Stimulated activated CD4-positive, alpha-beta T cell treated with anti-CD3 and anti-CD28 coated beads, Interleukin-1b, Interleukin-23, amount 100 ng/mL, for 24 hours (primary cell): ENCODE results near the gene PRRT1.
"Not testable (repeated sequence)": the region's sequence is repeated elsewhere in the genome, so short reads cannot be mapped to it uniquely, and the experiment has no call there.

Experiments used
- DNase-seq, 4 experiments: peaks; one replicate each; pipeline ENCODE4 v3.0.0-alpha.2; 2020; ENCODE audit warnings: low read depth in 4 of 4, low spot score in 1 of 4

PRRT1 gene

DNA sequence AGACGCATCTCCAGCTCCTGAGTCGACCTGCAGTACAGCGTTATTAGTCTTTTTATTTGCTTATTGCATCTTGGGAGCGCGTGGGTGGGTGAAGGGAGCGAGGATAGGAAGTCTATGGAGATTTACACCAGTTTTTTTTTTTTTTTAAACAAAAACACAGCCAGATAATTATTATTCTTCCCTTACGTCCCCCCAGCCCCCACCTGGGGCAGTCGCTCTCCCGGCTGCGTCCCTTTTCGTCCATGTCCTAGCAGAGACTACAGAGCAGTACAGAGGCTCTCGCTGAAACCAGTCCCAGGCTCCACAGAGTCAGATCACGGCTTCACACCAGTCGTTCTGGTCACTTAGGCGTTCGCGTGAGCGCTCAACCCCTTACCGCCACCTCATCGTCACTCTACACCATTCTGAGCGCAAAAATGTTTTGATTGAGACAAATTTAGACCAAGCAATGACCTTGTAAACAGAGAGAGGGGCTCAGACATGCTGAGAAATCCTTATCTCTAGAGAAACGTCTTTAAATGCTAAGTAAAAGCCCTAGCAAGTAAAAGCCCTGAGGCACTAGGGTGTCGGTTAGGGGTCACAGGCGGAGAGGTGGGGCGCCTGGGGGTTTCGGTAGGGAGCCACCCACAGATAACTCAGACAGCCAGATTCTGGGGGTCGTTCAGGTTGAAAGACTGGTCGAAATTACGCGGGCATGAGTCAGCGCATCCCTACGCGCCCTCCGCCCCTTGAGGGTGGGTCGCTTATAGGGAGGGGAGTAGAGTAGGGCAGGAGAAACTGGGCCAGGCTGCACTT is 1.2 kb upstream of the PRRT1 start:
- no peak for DNase-seq

DNA sequence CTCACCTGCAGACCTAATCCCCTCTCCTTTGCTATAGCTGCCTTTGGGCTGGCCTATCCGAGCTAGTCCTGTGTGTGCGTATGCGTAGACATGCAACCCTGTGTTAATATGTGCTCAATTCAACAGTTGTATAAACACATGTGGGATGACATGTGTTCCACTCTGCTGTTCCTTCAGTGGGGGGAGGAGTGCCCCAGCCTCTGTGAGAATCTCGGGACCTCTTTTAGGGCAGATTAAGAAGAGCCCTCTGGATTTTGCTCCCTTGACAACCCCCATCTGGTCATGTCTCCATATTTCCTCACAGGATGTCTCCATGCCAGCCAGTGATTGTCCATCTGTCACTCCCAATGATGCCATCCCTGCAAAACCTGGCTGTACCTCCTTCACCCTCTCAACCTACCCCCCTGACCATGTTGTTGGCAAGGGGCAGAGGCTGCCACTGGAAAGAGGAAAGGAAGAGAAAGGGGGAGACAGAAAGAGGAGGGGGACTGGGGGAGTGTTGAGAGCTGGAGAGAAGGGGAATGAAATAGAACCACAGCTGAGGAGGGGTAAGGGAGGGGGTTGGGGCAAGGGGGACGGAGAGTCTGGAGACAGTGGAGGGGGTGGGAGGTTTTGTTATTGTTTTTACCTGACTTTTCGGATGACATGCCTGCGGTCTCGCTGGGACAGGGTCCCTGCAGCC is 417 bp downstream of the PRRT1 start:
- no peak for DNase-seq

DNA sequence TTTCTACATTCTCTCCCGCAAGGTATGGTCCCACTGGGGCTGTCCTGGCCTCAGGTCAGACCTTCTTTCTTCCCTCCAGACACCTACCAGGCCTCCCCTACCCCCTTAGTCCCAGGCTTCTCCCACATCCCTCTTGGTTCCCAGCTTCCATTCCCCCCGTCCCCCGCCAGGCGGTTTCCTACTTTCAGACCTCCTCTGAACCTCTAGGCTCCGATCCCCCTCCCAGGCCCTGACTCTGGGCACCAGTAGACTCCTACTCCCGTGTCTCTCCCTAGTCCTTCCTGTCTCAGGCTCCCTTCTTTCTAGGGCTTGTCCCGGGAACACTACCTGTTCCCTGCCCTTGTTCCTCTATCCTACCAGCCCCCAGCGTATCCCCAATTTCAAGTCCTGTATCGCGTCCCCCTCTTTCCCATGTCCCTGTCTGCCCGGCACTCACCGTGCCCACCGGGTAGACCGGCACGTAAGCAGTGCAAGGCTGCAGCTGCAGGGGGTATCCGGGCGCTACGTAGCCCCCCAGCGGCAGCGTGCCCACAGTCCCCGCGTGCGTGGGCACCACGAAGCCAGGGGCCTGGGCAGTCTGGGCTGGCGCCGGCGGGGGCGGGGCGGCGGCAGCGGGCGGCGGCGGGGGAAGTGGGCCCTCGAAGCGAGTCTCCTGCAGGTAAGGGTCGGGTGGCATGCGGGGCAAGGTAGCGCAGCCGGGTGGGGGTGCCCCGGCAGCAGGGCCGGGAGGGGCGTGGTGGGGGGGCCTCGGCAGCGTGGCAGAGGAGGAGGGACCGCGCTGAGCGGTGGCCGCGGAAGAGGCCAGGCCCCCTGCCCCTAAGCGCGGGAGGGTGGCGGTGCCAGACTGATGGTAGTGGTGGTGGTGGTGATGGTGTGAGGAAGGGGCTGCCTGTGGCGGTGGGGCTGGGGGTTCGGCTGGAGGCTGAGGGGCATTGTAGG is 1.5 kb downstream of the PRRT1 start:
- DNase-seq = no peak

DNA sequence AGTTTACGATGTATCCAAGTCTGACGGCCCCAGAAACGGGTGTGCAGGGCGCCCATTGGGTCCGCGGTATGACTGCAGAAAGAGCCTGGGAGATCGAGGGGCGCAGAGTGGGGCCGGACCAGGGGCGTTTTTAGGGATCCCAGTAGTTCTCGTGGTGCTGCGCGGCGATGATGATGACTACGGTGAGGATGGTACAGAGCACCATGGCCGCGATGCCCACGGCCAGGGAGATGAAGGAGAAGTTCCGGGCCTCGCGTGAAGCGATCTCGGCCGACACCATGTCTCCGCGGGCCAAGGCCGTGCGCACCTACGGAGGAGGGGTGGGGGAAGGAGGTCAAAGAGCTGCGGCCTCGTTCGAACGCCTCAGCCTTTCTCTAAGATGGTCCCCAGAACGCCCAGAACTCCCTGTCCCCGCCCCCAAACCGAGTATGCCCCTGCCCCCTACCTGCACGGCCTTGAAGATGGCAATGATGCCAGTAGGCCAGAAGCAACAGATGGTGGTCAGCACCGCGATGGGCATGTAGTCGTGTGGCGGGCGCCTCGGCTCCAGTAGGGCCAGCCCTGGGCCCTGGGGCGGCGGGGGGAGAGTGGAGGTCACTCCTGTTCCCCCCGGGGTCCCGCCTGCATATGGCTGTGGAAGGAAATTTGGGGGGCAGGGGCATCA is 2.5 kb downstream of the PRRT1 start:
- DNase-seq = no peak

DNA sequence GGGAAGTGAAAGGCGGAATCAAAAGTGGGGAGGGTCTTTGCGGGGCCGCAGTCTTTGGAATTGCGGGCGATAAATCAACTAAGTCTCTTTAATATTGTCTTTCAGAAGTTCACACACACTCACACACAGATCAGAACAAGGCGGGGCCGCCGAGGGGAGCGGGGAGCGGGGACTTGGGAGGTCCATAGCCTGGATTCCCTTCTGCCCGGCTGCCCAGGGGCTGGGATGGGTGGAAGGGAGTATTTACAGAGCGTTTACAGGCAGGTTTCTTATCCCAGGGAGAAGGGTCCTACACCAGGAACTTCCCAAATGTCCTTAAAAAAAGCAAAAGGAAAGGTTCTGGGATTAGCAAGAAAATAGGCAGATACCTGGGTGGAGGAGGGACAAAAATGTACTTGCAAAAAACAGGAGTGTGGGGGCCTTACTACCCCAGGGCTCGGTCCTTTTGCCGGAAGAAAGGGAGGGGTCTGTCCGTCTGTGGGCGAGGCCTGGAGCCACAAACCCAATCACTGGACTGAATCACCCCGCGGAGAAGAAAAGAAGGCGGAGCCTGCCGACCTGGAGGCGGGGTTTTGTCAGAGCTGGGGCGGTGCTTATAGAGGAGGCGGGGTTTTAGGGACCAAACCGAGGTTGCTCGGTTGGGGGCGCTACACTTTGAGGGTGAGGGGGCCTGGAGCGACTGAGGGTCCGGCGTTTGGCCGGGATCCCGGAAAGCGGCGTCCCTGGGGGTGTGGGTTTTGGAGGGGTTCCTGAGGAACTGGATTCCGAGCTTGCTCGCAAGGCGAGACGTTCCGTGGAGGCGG is 3.2 kb downstream of the PRRT1 start:
- DNase-seq = peak in 3 of 4 experiments; percentile 51 to 55 (median 54)

DNA sequence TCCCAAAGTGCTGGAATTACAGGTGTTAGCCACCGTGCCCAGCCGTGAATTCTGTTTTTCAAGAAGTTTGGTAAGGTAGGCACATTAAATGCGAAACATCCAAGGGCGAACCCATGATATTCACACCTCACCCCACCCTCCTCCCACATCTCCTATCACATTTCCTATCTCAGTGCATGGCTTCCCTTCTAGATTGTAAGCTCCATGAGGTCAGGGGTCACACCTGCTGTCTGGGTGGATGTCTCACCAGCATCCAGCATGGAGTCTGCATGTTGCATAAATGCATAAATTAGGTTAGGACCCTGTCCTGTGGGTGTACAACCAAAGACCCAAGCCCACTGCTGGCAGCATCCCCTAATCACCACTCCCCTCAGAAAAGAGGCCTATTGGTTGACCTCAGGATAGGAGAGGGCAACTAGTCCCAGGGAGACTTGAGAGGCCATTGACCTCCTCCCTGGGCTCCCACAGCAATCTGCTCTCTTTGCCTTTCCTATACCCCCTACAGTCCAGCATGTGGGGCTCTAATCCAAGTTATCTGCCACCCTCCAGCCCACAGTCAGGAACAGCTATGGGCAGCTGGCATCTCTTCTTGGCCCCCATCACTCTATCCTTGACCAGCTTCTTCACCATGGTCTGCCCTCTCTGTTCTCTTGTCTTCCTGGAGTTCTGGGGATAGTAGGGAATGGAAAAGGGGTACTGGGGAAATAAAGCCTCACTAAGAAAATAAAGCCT is 4.2 kb downstream of the PRRT1 start:
- no peak for DNase-seq

DNA sequence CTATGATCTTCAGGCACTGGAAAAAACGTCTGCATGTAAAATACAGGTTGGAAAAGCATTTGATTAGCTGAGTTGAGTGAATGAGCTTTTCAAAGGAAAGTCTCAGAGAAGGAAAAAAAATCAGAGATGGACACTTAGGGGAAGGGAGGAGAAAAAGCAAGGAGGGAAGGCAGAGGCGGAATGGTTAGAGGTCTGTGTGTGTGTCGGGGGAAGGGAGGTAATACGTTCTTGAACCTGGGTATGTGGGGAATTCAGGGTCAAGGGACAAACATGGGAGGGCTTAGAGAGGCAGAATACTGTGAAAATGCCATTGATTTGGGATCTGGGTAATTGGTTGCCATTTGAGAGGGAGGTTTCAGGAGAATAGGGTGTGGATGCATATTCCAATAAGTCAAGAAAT is 5.1 kb downstream of the PRRT1 start:
- DNase-seq = no peak

DNA sequence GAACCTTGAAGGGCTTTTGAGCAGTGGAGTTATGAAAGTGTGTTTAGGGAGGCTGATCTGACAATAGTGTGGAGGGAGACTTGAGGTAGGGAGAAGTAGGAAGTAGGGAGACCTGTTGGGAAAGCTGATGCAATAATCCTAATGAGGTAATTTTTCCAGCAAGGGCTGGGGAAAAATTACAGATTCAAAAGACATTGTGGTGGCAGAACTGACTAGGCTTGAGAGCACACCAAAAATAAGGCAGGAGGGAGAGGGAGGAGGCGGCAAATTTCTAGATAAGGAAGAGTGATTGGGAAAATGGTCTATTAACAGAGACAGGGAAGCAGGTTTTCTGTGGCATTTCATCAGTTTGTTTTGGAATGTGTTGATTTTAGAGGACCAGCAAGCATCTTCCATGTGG is 5.5 kb downstream of the PRRT1 start:
- DNase-seq = no peak

DNA sequence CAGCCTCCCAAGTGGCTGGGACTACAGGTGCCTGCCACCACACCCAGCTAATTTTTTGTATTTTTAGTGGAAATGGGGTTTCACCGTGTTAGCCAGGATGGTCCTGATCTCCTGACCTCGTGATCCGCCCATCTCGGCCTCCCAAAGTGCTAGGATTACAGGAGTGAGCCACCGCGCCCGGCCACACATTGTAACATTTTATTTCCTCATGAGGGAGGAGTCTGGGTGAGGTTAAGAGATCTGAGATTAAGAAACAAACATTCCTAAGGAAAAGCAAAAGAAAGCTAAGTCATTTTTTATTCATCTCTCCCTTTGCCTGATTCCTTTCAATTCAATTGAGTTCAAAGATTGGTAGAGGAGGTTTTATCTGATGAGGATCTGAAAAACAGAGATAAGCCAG is 7.5 kb downstream of the PRRT1 start:
- DNase-seq = not testable (repeated sequence)

DNA sequence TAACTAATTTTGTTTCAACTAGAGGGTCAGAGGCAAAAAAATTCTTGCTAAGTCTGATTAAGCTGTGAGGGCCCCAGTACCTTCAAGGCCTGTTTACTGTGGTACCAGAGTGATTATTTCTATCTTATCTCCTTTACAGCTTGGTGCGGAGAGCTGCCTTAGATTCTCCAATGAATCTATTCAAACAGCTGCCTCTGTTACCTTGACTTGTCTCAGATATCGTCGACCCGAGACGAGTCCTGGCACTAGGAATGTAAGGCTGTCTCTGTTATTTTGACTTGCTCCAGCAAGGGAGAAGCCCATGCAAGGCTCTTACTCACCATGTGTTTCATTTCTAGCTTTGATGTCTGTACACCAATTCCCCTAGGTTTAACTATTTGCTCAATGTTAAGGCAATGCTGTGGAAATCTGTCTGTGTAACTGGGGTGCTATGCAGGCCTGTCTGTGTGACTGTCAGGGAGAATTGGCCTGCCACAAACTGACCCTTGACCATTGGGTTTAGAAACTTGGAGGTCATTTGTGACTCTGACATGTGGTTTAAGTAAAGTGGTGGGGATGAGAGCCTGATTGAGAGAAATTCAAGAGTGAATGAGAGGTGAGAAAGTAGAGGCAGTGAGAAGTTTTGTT is 11.2 kb downstream of the PRRT1 start:
- DNase-seq = no peak

DNA sequence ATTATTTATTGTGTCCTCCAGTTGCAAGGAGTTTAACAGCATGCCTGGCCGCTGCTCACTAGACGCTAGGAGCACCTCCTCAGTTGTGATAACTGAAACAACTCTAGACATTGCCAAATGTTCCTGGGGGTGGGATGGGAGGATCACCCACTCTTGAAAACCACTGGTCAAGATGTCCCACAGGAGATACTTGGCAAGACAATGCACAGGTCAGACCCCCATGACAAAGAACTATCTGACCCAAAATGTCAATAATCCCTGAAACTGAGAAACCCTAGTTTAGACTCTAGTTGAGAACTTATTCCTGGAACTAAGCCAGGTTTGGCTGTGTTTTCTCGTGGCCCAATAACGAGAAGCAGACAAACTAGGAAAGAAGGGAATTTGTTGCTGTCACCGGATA is 12.1 kb downstream of the PRRT1 start:
- no peak for DNase-seq

DNA sequence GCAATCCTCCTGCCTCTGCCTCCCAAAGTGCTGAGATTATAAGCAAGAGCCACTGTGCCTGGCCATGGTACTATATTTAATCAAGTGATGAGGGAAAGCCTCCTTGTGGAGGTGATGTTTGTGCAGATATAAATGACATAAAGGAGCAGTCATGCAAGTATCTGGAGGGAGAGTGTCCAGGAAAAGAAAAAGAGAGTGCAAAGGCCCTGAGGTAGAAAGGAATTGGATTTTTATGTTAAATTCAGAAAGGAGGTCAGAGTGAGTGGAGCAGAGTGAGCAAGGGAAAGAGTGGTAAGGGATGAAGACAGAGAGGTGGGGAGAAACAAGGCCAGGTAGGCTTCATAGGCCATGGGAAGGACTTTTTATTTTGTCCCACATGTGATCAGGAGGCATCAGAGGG is 14.3 kb downstream of the PRRT1 start:
- no peak for DNase-seq

DNA sequence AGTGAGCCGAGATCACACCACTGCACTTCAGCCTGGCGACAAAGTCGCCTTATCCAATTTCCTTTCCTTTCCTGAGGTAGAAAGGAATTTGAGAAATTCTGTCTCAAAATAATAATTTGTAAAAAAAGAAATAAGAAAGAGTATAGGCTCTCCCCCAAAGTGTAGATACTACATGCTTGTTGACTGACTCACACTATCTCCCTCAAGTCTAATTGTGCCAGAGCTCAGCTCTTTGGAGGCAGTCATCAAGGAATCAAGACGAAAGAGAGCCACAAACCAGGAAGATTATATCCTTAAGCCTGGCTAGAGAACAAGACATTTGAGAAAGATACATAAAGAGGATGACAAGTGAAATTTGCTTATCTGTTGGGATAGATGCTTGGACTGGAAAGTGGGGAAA is 18.0 kb downstream of the PRRT1 start:
- no peak for DNase-seq

DNA sequence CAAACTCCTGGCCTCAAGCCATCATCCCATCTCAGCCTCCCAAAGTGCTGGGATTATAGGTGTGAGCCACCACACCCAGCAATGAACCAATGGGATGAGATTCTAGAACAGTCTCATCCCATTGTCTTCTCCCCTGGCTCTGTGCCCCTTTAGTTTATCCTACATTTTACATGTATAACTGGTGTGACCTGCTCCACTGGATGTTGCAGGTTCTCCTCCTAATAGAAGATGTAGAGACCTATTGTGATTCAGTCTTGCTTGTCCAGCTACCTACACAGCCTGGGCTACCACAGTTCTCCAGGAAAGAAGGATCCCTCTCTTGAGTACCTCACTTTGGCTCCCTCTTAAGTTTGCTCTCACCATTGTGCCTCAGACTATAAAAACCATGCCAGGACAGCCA is 19.6 kb downstream of the PRRT1 start:
- DNase-seq = no peak

DNA sequence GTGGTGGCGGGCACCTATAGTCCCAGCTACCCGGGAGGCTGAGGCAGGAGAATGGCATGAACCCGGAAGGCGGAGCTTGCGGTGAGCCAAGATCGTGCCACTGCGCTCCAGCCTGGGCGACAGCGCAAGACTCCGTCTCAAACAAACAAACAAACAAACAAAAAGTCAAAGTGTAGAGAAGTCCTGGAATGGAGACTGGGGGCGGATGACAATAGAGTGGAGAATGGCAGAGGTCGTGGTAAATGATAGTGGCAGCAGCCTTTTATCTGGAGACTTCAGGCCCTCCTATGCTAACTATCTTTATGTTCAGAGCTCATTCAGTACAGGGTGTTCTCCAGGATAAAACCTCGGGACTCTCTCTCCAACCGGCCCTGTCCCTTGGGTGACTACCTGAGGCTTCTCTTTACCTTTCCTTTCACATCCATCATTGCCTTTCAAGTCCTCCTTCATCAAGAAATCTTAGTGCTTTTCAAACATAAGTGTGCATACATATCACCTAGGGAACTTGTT is 20.2 kb downstream of the PRRT1 start:
- no peak for DNase-seq

DNA sequence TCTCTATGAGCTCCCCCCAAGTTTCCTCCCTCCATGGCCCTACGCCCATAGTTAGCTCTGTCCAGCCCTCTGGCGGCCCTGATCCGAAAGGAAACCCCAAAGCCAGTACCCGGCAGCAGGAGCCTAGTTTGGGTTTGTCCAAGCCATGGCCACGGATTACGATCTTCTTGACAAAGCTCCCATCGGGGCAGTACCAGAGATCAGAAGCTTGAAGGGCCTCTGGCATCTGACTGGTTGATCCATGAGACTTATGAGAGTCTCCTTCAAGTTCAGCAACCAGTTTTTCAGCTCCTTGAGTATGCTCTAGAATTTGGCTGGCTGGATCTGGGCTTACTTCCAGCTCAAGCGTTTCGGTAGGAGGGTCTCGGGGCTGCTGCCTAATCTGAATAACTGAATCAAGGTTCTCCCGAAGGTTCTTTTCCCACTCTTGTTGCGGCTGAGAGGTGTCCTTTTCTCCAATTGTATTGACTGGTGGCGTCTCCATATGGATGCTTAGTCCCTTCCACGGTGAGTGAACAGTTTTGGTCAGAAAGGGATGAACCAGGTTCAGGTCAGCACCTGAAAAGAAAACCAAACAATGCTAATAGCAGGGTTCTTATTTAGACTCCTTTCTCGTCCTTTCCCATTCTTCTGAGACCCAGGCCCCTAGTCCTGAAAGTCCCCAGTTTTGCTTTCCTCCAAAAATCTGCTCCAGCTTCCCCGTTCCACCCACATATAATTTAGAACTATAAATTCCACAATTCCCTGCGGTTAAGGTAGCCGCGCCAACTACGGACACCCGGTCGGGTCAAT is 22.2 kb downstream of the PRRT1 start:
- no peak for DNase-seq

DNA sequence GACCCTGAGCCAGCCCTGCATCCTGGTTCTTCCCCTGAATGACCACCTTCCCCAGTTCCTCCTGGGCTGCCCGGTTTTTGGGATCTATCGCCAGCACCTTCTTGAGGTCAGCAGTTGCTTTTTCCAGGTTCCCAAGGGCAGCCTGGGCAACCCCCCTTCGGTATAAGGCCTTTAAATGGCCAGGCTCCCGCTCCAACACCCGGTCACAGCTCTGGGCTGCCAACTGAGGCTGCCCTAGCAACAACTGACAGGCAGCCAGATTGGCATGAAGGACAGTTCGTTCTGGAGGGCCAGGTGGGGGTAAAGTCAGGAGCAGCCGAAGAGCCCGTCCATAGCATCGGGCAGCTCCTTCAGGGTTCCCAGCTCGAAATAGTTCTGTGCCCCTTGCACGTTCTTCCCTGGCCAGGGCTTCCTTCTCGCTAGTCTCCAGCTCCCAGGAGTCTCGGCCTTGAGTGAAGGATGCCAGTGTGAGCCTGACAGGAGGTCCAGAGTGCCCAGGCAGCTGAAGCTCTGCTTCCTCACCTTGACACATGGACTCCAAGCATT is 22.9 kb downstream of the PRRT1 start:
- DNase-seq = no peak
